Keratinocyte (primary cell): ENCODE results near the gene NLRP11. TPM values are rescaled to one million over a fixed set of nuclear protein-coding genes. Genes with fewer than 3 reads are reported as not detected.

ENCODE experiments used
- DNase-seq: peaks from one replicate; pipeline ENCODE4 v3.0.0-alpha.2; 2011; ENCODE audit warnings: low read depth, missing footprints, low spot score
- FAIRE-seq: peaks from 2 replicates; lab custom pipeline; 2011; peaks lifted over from hg19 to GRCh38; lab: Jason Lieb, UNC
- H2AFZ ChIP-seq: 2 replicates; pipeline ENCODE4 v1.6.0; 2012; ENCODE audit warnings: low read length, control low read depth, inconsistent platforms; ENCODE audit not compliant: control insufficient read depth
- H3K27ac ChIP-seq: 2 replicates; pipeline ENCODE4 v1.5.1; 2011; ENCODE audit warnings: low read length; ENCODE audit not compliant: control insufficient read depth, insufficient read depth
- H3K27me3 ChIP-seq: 3 replicates; pipeline ENCODE4 v1.6.0; 2011; ENCODE audit warnings: low read length; ENCODE audit not compliant: control insufficient read depth, insufficient read depth; ENCODE audit errors: extremely low read depth
- H3K36me3 ChIP-seq, 2 experiments: 2 replicates in 1 of 2; 3 replicates in 1 of 2; pipeline ENCODE4 v1.5.1; 2011; ENCODE audit warnings: low read length in 2 of 2, mild to moderate bottlenecking in 1 of 2; ENCODE audit not compliant: control insufficient read depth in 2 of 2, insufficient read depth in 2 of 2; ENCODE audit errors: extremely low read depth in 1 of 2
- H3K4me1 ChIP-seq: 3 replicates; pipeline ENCODE4 v1.5.1; 2011; ENCODE audit warnings: low read length; ENCODE audit not compliant: control insufficient read depth, insufficient read depth; ENCODE audit errors: extremely low read depth
- H3K4me2 ChIP-seq: 3 replicates; pipeline ENCODE4 v1.6.0; 2011; ENCODE audit warnings: low read depth, low read length; ENCODE audit not compliant: control insufficient read depth, insufficient read depth; ENCODE audit errors: extremely low read depth
- H3K4me3 ChIP-seq, 3 experiments: fragments of 200-600 bp in 1 of 3; sonication (generic) in 1 of 3; 2 replicates in 2 of 3; 3 replicates in 1 of 3; pipeline ENCODE4 v1.5.1; 2011 to 2016; ENCODE audit warnings: low read length in 3 of 3, mild to moderate bottlenecking in 3 of 3, control low read depth in 2 of 3, inconsistent platforms in 1 of 3, low read depth in 1 of 3, mixed read lengths in 1 of 3, mixed run types in 1 of 3, moderate library complexity in 1 of 3; ENCODE audit not compliant: control insufficient read depth in 2 of 3, insufficient read depth in 2 of 3; ENCODE audit errors: extremely low read depth in 1 of 3
- H3K79me2 ChIP-seq: 2 replicates; pipeline ENCODE4 v1.6.0; 2012; ENCODE audit warnings: low read length; ENCODE audit not compliant: control insufficient read depth, insufficient read depth
- H3K9ac ChIP-seq: 3 replicates; pipeline ENCODE4 v1.6.0; 2011; ENCODE audit warnings: low read length; ENCODE audit not compliant: control insufficient read depth, insufficient read depth; ENCODE audit errors: extremely low read depth
- H3K9me1 ChIP-seq: 3 replicates; pipeline ENCODE4 v1.6.0; 2011; ENCODE audit warnings: low read length; ENCODE audit not compliant: control insufficient read depth, insufficient read depth; ENCODE audit errors: extremely low read depth
- H3K9me3 ChIP-seq: 2 replicates; pipeline ENCODE4 v1.5.1; 2012; ENCODE audit warnings: low read depth, low read length; ENCODE audit not compliant: control insufficient read depth
- H4K20me1 ChIP-seq: 3 replicates; pipeline ENCODE4 v1.6.0; 2011; ENCODE audit warnings: low read length; ENCODE audit not compliant: control insufficient read depth, insufficient read depth; ENCODE audit errors: extremely low read depth
- EZH2 ChIP-seq: IDR thresholded peaks from one replicate; pipeline ENCODE4 v1.6.1; 2012; ENCODE audit warnings: inconsistent platforms, mild to moderate bottlenecking, low read length, moderate library complexity
- dilution Hi-C: fragments of 300-500 bp; cut with MboI; formaldehyde crosslinking; loops from one replicate; pipeline ENCODE4 v1.7.0; 2020; ENCODE audit warnings: low sequenced_read_pairs; ENCODE audit not compliant: extremely low pct_ligation_motif_present
- polyA plus RNA-seq, 5 experiments: library from polyadenylated mRNA; depleted of rRNA in 3 of 5; stranded (reverse) in 3 of 5; stranded (forward) in 1 of 5; unstranded in 1 of 5; fragments of >200 nt; gene quantifications; 1 replicate in 1 of 5; 2 replicates in 3 of 5; 3 replicates in 1 of 5; pipeline versions ENCODE4 v1.2.1 to v1.2.3, GENCODE V29; 2011 to 2012; ENCODE audit warnings: missing spikeins in 2 of 5, low read depth in 1 of 5, low replicate concordance in 1 of 5
- TF ChIP-seq, protein P1 (sequence below), 3 experiments: IDR thresholded peaks in 1 of 3; conservative IDR thresholded peaks in 1 of 3; optimal IDR thresholded peaks in 1 of 3; 2 replicates in 2 of 3; 3 replicates in 1 of 3; pipeline versions ENCODE3 to v1.5.1; 2011; ENCODE audit warnings: low read length in 3 of 3, mild to moderate bottlenecking in 3 of 3, moderate library complexity in 2 of 3, control low read depth in 1 of 3, inconsistent platforms in 1 of 3; ENCODE audit not compliant: insufficient read depth in 2 of 3; ENCODE audit errors: extremely low read depth in 1 of 3

Gene NLRP11
- polyA plus RNA-seq, 1 donor (not counting 4 experiments of a cell fraction or from before 2014, with no cell fraction given): not detected

DNA sequence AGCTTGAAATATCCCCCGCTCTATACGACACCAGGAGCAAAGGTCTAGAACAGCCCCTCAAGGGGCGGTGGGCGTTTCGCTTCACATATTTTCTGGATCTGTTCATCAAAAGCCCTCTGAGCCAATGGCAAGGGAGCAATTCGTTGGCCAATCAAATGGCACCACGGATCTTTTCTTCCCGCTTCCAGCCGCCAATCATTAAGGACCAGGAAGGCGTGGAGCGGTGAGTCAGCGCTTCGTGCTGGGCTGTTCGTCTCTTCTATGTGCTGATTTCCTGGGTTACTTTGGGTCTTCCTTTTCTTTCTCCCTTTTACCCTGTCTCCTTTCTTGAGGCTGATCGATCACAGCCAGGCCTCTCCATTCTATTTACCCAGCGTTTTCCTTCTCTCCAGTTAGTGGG is 4.5 kb upstream of the NLRP11 start, which contains the start of gene NLRP4:
TSS of gene NLRP4 (plus strand) at position 201 of the 400 bp plus-strand sequence. CDS start 15,541 bp downstream, outside the sequence.
- no peak within 1 kb of the TSS for H3K4me3 ChIP-seq
- FAIRE-seq (no peak), DNase-seq (no peak)
- H3K9ac ChIP-seq: no peak within 1 kb of the TSS
- no peak within 1 kb of the TSS for H3K27ac ChIP-seq
- H3K36me3 ChIP-seq: no peaks in the 10 kb centered on the region
- no peaks in the 10 kb centered on the region for H3K9me1 ChIP-seq
- no peaks in the 10 kb centered on the region for H3K79me2 ChIP-seq
- TF ChIP-seq, protein P1, sequence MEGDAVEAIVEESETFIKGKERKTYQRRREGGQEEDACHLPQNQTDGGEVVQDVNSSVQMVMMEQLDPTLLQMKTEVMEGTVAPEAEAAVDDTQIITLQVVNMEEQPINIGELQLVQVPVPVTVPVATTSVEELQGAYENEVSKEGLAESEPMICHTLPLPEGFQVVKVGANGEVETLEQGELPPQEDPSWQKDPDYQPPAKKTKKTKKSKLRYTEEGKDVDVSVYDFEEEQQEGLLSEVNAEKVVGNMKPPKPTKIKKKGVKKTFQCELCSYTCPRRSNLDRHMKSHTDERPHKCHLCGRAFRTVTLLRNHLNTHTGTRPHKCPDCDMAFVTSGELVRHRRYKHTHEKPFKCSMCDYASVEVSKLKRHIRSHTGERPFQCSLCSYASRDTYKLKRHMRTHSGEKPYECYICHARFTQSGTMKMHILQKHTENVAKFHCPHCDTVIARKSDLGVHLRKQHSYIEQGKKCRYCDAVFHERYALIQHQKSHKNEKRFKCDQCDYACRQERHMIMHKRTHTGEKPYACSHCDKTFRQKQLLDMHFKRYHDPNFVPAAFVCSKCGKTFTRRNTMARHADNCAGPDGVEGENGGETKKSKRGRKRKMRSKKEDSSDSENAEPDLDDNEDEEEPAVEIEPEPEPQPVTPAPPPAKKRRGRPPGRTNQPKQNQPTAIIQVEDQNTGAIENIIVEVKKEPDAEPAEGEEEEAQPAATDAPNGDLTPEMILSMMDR (optimal IDR thresholded peaks at IDR 0.05 in 1 of 3, IDR thresholded peaks at IDR 0.05 in 1 of 3, conservative IDR thresholded peaks at IDR 0.05 in 1 of 3; ENCODE audit: extremely low read depth in 1 of 3, insufficient read depth in 2 of 3, low read length in 3 of 3): no peak
- no peak for TF ChIP-seq EZH2
- no peak within 1 kb of the TSS for H2AFZ ChIP-seq
- H3K4me1 ChIP-seq: no peaks in the 10 kb centered on the region
- H3K27me3 ChIP-seq: no peaks in the 10 kb centered on the region
- no peaks in the 10 kb centered on the region for H4K20me1 ChIP-seq
- H3K9me3 ChIP-seq: no peaks in the 10 kb centered on the region
- dilution Hi-C loops: no loop called here
- H3K4me2 ChIP-seq: no peak within 1 kb of the TSS

DNA sequence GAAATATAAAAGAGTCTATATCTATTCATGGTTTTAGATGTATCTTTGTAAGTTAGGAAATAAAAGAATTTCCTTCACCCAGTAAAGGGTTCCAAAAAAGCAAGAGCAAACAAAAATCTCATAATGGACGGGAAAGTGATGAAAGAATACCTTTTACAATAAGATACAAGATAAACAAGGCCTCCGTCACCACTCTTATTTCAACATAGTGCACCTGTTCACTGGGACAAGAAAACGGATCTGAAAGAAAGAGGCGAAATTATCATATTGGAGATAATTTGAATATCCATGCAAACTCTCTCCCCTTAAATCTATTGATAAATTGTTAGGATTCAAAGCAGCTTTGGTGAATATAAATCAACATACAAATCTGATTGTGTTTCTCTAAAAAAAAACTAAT is 877 bp upstream of the NLRP11 start:
- H3K79me2 ChIP-seq: no peaks in the 10 kb centered on the region
- no peak overlapping the region for H2AFZ ChIP-seq
- H4K20me1 ChIP-seq: no peaks in the 10 kb centered on the region
- H3K9me3 ChIP-seq: no peaks in the 10 kb centered on the region
- dilution Hi-C loops: no loop called here
- no peak overlapping the region for H3K27ac ChIP-seq
- no peak overlapping the region for H3K4me2 ChIP-seq
- no peak overlapping the region for H3K9ac ChIP-seq
- DNase-seq: no peak
- no peak overlapping the region for H3K4me3 ChIP-seq
- H3K4me1 ChIP-seq: no peaks in the 10 kb centered on the region
- FAIRE-seq: no peak
- H3K9me1 ChIP-seq: no peaks in the 10 kb centered on the region
- TF ChIP-seq, protein P1 (optimal IDR thresholded peaks at IDR 0.05 in 1 of 3, IDR thresholded peaks at IDR 0.05 in 1 of 3, conservative IDR thresholded peaks at IDR 0.05 in 1 of 3; ENCODE audit: extremely low read depth in 1 of 3, insufficient read depth in 2 of 3, low read length in 3 of 3): no peak
- H3K36me3 ChIP-seq: no peaks in the 10 kb centered on the region
- no peaks in the 10 kb centered on the region for H3K27me3 ChIP-seq
